ENCODE results near the gene FBXW12. TPM values are rescaled to one million over a fixed set of nuclear protein-coding genes. Genes with fewer than 3 reads are reported as not detected.
A peak's percentile ranks its signal among the peaks of the same experiment; 100 is the strongest.

The FBXW12 gene
- total RNA-seq, 1 experiment from 2014 or later = not detected

DNA sequence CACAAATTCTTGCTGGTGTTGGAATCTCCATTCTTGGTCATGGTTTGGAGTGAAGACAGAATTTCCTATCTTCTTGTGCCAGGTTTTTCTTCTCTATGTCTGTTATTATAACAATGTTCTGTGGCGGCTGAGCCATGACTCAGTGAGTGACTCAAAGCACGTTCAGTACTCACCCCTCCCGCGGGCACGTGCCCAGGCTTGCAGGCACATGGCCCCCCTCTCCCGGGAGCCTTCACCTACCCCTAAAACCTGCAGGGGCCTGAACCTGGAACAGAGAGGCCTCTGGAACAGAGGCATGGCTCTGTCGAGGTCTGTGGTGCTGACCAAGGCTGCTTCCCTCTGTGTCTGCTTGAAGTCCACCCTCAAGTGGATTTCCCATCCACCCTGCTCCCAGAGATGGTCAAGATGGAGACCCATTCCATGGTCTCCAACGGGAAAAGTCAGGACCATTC, 30.3 kb downstream of the FBXW12 start:
- Mint-ChIP-seq H3K4me1 (ENCODE audit: low read depth, unreplicated experiment) (peaks cover 13% of the 10 kb centered on the region), H3K27ac (ENCODE audit: unreplicated experiment) (peak overlapping the region; percentile 20), H3K27me3 (ENCODE audit: unreplicated experiment) (no peaks in the 10 kb centered on the region), H3K4me3 (ENCODE audit: low read depth, unreplicated experiment) (peak overlapping the region; percentile 10), H3K36me3 (ENCODE audit: insufficient read depth, unreplicated experiment) (peaks cover 47% of the 10 kb centered on the region), H3K9me3 (ENCODE audit: low read depth, unreplicated experiment) (no peaks in the 10 kb centered on the region)
- intact Hi-C loops (cut with micrococcal nuclease; ENCODE audit: unreplicated experiment) = loop anchor here (5.0 kb wide), 1 partner anchor 105 kb away; no protein-coding TSS in a partner anchor
- CTCF ChIA-PET = interaction anchor here (0.9 to 4.2 kb wide), 3 partner anchors 27 to 34 kb away, joined by 7 to 243 read pairs (median 23); partner anchors contain the start of gene PLXNB1
- no TSS peak for BruUV-seq (replicated peaks)
- TF ChIP-seq, protein P1, sequence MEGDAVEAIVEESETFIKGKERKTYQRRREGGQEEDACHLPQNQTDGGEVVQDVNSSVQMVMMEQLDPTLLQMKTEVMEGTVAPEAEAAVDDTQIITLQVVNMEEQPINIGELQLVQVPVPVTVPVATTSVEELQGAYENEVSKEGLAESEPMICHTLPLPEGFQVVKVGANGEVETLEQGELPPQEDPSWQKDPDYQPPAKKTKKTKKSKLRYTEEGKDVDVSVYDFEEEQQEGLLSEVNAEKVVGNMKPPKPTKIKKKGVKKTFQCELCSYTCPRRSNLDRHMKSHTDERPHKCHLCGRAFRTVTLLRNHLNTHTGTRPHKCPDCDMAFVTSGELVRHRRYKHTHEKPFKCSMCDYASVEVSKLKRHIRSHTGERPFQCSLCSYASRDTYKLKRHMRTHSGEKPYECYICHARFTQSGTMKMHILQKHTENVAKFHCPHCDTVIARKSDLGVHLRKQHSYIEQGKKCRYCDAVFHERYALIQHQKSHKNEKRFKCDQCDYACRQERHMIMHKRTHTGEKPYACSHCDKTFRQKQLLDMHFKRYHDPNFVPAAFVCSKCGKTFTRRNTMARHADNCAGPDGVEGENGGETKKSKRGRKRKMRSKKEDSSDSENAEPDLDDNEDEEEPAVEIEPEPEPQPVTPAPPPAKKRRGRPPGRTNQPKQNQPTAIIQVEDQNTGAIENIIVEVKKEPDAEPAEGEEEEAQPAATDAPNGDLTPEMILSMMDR (IDR thresholded peaks at IDR 0.05; ENCODE audit: unreplicated experiment) = no peak
- peak; percentile 42 for DNase-seq

DNA sequence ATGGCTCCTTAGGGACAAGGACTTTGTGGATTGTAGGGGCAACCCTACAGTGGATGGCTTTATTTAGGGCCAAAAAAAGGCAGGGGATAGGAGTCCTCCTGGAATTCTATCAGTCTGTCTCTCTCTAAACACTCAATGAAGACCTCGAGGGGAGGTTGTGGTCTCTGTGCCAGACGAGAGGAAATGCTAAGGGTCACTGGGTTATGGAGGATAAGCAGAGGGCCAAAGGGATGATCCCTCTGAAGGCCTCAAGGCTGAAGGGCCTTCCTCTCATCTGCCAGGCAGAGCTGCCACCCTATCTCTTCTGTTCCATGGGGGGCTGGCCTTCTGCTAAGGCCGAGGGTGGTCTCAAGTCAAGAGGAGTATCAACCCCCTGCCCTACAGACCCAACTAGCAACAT, 30.9 kb downstream of the FBXW12 start:
- no TSS peak for BruUV-seq (replicated peaks)
- Mint-ChIP-seq H3K36me3 (ENCODE audit: insufficient read depth, unreplicated experiment) (peaks cover 47% of the 10 kb centered on the region), H3K27ac (ENCODE audit: unreplicated experiment) (no peak overlapping the region), H3K9me3 (ENCODE audit: low read depth, unreplicated experiment) (no peaks in the 10 kb centered on the region), H3K4me3 (ENCODE audit: low read depth, unreplicated experiment) (no peak overlapping the region), H3K27me3 (ENCODE audit: unreplicated experiment) (no peaks in the 10 kb centered on the region), H3K4me1 (ENCODE audit: low read depth, unreplicated experiment) (peaks cover 13% of the 10 kb centered on the region)
- no peak for DNase-seq
- TF ChIP-seq, protein P1 (IDR thresholded peaks at IDR 0.05; ENCODE audit: unreplicated experiment) = no peak
- CTCF ChIA-PET = interaction anchor here (0.9 kb wide), 1 partner anchor 33 kb away, joined by 7 read pairs; no protein-coding TSS in a partner anchor
- intact Hi-C loops (cut with micrococcal nuclease; ENCODE audit: unreplicated experiment) = loop anchor here (5.0 kb wide), 1 partner anchor 104 kb away; no protein-coding TSS in a partner anchor

DNA sequence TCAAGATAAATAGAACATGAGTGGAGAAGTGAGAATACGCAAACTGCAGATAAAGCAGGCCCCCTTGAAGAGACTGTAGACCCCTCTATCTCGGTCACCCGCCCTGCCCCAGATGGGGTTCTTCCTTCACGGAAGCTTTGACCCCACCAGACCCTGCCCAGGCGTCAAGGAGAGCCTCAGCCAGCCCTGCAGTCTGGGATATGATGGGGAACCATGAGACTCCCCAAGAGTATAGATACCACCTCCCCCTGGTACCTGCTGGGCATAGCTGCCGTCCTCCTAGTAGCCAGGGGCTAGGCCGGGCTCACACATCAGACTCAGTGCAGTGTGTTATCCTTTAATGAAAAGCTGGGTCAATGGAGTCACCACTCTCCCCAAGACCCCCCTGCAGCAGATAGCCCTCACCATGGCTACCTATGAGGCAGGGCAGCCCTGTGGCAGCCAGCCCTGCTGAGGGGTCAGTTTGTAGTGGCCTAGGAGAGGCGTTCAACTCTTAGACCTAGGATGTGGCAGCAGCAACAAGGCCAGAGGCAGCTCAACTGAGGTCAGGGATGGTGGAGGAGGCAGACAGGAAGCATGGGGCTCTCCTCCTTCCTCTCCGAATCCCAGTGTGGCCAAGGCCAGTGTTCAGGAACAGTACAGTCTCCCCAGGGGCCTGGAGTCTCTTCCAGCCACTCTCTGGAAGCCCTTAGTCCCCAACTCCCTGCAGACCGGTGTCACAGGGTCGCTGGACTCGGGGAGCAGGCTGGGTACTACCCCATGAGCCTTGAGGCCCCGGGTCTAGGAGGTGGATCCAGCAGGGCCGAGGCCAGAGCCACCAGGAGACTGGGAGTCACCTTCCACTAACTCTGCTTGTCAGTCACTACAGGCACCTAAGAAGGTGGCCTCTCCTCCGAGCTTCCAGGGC, 31.8 kb downstream of the FBXW12 start:
- Mint-ChIP-seq H3K36me3 (ENCODE audit: insufficient read depth, unreplicated experiment) (peaks cover 40% of the 10 kb centered on the region), H3K9me3 (ENCODE audit: low read depth, unreplicated experiment) (no peaks in the 10 kb centered on the region), H3K4me3 (ENCODE audit: low read depth, unreplicated experiment) (no peak overlapping the region), H3K27ac (ENCODE audit: unreplicated experiment) (no peak overlapping the region), H3K4me1 (ENCODE audit: low read depth, unreplicated experiment) (peaks cover 13% of the 10 kb centered on the region), H3K27me3 (ENCODE audit: unreplicated experiment) (no peaks in the 10 kb centered on the region)
- CTCF ChIA-PET = interaction anchor here (1.7 kb wide), 1 partner anchor 32 kb away, joined by 5 read pairs; no protein-coding TSS in a partner anchor
- no TSS peak for BruUV-seq (replicated peaks)
- DNase-seq = no peak
- TF ChIP-seq, protein P1 (IDR thresholded peaks at IDR 0.05; ENCODE audit: unreplicated experiment) = no peak
- intact Hi-C loops (cut with micrococcal nuclease; ENCODE audit: unreplicated experiment) = loop anchor here (5.0 kb wide), 1 partner anchor 104 kb away; no protein-coding TSS in a partner anchor

- no peak for DNase-seq
- no peaks in the 10 kb centered on the region for H3K27me3 Mint-ChIP-seq (ENCODE audit: unreplicated experiment)
- no peak overlapping the region for H3K27ac Mint-ChIP-seq (ENCODE audit: unreplicated experiment)
- no peaks in the 10 kb centered on the region for H3K9me3 Mint-ChIP-seq (ENCODE audit: low read depth, unreplicated experiment)
- peaks cover 13% of the 10 kb centered on the region for H3K4me1 Mint-ChIP-seq (ENCODE audit: low read depth, unreplicated experiment)
- H3K36me3 Mint-ChIP-seq (ENCODE audit: insufficient read depth, unreplicated experiment) = peaks cover 40% of the 10 kb centered on the region
- intact Hi-C loops (cut with micrococcal nuclease; ENCODE audit: unreplicated experiment) = loop anchor here (5.0 kb wide), 1 partner anchor 103 kb away; no protein-coding TSS in a partner anchor
- no TSS peak for BruUV-seq (replicated peaks)
- H3K4me3 Mint-ChIP-seq (ENCODE audit: low read depth, unreplicated experiment) = no peak overlapping the region
- TF ChIP-seq, protein P1 (IDR thresholded peaks at IDR 0.05; ENCODE audit: unreplicated experiment) = no peak
- CTCF ChIA-PET = interaction anchor here (1.7 kb wide), 1 partner anchor 31 kb away, joined by 5 read pairs; no protein-coding TSS in a partner anchor
These were observed 32.7 kb downstream of the FBXW12 start for GRCh38 chr3:48404440-48405342.

Data from Calu3 (cell line).